Pancreas (tissue), 10 donors: ENCODE results near the gene CD248. TPM values are rescaled to one million over a fixed set of nuclear protein-coding genes. Genes with fewer than 3 reads are reported as not detected.

Source experiments
- ATAC-seq, 4 donors: fragments of 200-7000 bp; cut with Tn5 transposase; one replicate each; pipeline versions ENCODE4 v1.8.0 to v1.9.1; 2020; ENCODE audit warnings: mild to moderate bottlenecking in 4 of 4, moderate library complexity in 4 of 4
- DNase-seq, 6 donors: peaks; one replicate each; pipeline ENCODE4 v3.0.0-alpha.2; 2020
- FAIRE-seq: peaks from 2 replicates; lab custom pipeline; 2012; peaks lifted over from hg19 to GRCh38; lab: Jason Lieb, UNC
- H3K27ac ChIP-seq, 4 donors: fragments of 200-600 bp; sonication (generic); 1 replicate in 3 of 4; 2 replicates in 1 of 4; pipeline versions ENCODE4 v1.5.0 to v1.8.0; 2020
- H3K27me3 ChIP-seq, 4 donors: fragments of 200-600 bp; one replicate each; pipeline ENCODE4 v1.8.0; 2021
- H3K36me3 ChIP-seq, 3 donors: fragments of 200-600 bp; sonication (generic) in 1 of 3; one replicate each; pipeline versions ENCODE4 v1.5.0 to v1.8.0; 2020 to 2021
- H3K4me1 ChIP-seq, 3 donors: fragments of 200-600 bp; one replicate each; pipeline ENCODE4 v1.8.0; 2021
- H3K4me3 ChIP-seq, 4 donors: fragments of 200-600 bp; sonication (generic) in 2 of 4; one replicate each; pipeline versions ENCODE4 v1.5.0 to v1.8.0; 2020 to 2021
- H3K9me3 ChIP-seq, 4 donors: fragments of 200-600 bp; one replicate each; pipeline ENCODE4 v1.8.0; 2021
- WGBS, 2 donors: extraction: QIAGEN DNeasy Blood & Tissue Kit; methylation state at CpG; one replicate each; pipeline ENCODE4 v1.1.7; 2013; 5-methylcytosine and 5-hydroxymethylcytosine counted together
- intact Hi-C, 3 donors: fragments of 100-400 bp; cut with DNase I; formaldehyde crosslinking; loops; one replicate each; pipeline versions ENCODE4 v1.11.1 to v1.14.2; 2022
- polyA plus RNA-seq, 2 donors: library from polyadenylated mRNA; stranded (reverse); fragments of 200-250 nt; gene quantifications; one replicate each; pipeline ENCODE4 v1.2.3, GENCODE V29; 2013
- total RNA-seq, 6 donors: library from RNA; stranded (reverse); fragmentation: NEBNext Ultra II Directional in 4 of 6; extraction: Animal tissue kit (Norgen Biotek cat#: 25700) in 4 of 6; gene quantifications; one replicate each; pipeline versions ENCODE4 v1.2.1 to v1.2.4, GENCODE V29; 2021 to 2023
- TF ChIP-seq, protein P1 (sequence below), 4 donors: fragments of 200-600 bp; sonication (generic) in 3 of 4; IDR thresholded peaks; one replicate each; pipeline versions ENCODE4 v1.5.0 to v1.8.0; 2021; ENCODE audit warnings: antibody characterized with exemption in 4 of 4
- donor health status: healthy with polysubstance abuse.
- donor health status: DM: no; HTN: no; CAD: no; lungs with moderate emphysema.
- donor health status: DM: no; HTN: no; CAD: no.
- donor health status: control.
- donor health status: control.
- donor health status: Bipolar disorder and iron deficiency.
- donor health status: DM: yes; HTN: yes; CAD: no.
- donor health status: DM: no; HTN: no; CAD: no.
- donor health status: DM: no; HTN: no; CAD: no.
- donor health status: DM: yes; HTN: yes; CAD: no.

CD248 gene
- total and polyA plus RNA-seq, 8 donors = 1.2 to 17.7 (median 3.8) TPM

GRCh38 chr11:66329165-66329673 lies 12.4 kb upstream of the CD248 start:
- H3K4me1 ChIP-seq = no peaks in the 10 kb centered on the region
- H3K9me3 ChIP-seq = no peaks in the 10 kb centered on the region
- H3K36me3 ChIP-seq = no peaks in the 10 kb centered on the region
- whole genome bisulfite sequencing, 2 donors = 75 to 85% methylated on average over 3 of the region's 3 CpGs
- no peaks in the 10 kb centered on the region for H3K27me3 ChIP-seq
- H3K27ac ChIP-seq = no peak overlapping the region
- no peak for ATAC-seq
- no peak for FAIRE-seq
- intact Hi-C loops = no loop called here
- TF ChIP-seq, protein P1, sequence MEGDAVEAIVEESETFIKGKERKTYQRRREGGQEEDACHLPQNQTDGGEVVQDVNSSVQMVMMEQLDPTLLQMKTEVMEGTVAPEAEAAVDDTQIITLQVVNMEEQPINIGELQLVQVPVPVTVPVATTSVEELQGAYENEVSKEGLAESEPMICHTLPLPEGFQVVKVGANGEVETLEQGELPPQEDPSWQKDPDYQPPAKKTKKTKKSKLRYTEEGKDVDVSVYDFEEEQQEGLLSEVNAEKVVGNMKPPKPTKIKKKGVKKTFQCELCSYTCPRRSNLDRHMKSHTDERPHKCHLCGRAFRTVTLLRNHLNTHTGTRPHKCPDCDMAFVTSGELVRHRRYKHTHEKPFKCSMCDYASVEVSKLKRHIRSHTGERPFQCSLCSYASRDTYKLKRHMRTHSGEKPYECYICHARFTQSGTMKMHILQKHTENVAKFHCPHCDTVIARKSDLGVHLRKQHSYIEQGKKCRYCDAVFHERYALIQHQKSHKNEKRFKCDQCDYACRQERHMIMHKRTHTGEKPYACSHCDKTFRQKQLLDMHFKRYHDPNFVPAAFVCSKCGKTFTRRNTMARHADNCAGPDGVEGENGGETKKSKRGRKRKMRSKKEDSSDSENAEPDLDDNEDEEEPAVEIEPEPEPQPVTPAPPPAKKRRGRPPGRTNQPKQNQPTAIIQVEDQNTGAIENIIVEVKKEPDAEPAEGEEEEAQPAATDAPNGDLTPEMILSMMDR (IDR thresholded peaks at IDR 0.05) = no peak
- H3K4me3 ChIP-seq = no peak overlapping the region
- DNase-seq = peak in 1 of 6 donors; percentile 1

- FAIRE-seq (no peak), ATAC-seq (peak; percentile 86 to 95 (median 92)), DNase-seq (peak in 5 of 6 donors; percentile 60 to 87 (median 83))
- intact Hi-C loops = no loop called here
- TF ChIP-seq, protein P1 (IDR thresholded peaks at IDR 0.05) = peak; percentile 87 to 97 (median 92)
- H3K27ac ChIP-seq = no peak overlapping the region
- WGBS, 2 donors = 9 to 12% methylated on average over 19 of the region's 19 CpGs
- H3K9me3 ChIP-seq = no peaks in the 10 kb centered on the region
- no peaks in the 10 kb centered on the region for H3K27me3 ChIP-seq
- H3K36me3 ChIP-seq = no peaks in the 10 kb centered on the region
- H3K4me3 ChIP-seq = no peak overlapping the region
- no peaks in the 10 kb centered on the region for H3K4me1 ChIP-seq
These were observed 11.7 kb upstream of the CD248 start for GRCh38 chr11:66328302-66329144.

- Histone ChIP-seq H3K4me1 (no peaks in the 10 kb centered on the region), H3K27ac (no peak overlapping the region), H3K9me3 (no peaks in the 10 kb centered on the region), H3K36me3 (no peaks in the 10 kb centered on the region), H3K27me3 (no peaks in the 10 kb centered on the region), H3K4me3 (no peak overlapping the region)
- ATAC-seq (peak in 1 of 4 donors; percentile 8), FAIRE-seq (no peak), DNase-seq (peak in 1 of 6 donors; percentile 26)
- intact Hi-C loops = no loop called here
- 57 to 73% methylated on average over 3 of the region's 3 CpGs for WGBS, 2 donors
- TF ChIP-seq, protein P1 (IDR thresholded peaks at IDR 0.05) = no peak
These were observed 11.1 kb upstream of the CD248 start for GRCh38 chr11:66328031-66328301.

DNA sequence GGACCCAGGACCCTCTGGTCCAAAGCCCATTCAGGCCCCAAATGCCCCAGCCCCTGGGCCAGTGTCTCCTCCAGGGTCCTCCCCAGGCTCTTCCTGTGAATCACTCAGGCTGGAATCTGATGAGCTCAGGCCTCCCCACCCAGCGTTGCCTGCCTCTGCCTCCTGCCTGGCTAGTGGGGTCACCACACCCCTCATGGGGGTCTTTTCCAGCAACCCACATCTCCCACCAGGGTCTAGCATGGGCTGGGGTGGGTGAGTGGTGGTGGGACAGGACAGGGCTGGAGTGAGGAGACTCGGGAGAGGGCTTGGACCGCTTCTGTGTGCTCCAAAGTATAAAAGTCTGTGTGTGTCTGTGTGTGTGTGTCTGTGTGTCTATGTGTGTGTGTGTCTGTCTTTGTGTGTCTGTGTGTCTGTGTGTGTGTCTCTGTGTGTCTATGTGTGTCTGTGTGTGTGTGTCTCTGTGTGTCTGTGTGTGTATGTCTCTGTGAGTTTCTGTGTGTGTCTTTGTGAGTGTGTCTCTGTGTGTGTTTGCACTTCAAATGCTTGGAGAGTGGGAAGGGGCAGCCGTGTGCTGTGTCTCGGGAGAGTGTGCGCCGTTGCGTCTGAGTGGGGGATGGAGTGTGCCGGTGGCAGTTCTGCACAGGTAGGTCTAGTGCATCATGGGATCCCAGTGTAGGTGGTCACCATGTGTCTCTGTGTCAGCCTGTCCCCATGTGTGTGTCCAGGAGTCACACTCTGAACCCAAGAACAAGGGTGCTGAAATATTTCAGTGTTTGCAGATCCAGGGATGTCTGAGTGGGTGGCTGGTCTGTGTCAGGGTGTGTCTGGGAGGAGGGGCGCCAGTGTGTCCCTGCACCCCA lies 10.6 kb upstream of the CD248 start:
- DNase-seq = peak in 1 of 6 donors; percentile 47
- no peaks in the 10 kb centered on the region for H3K27me3 ChIP-seq
- peak in 2 of 4 donors; percentile 13 to 22 for ATAC-seq
- no peaks in the 10 kb centered on the region for H3K4me1 ChIP-seq
- WGBS, 2 donors = 77 to 82% methylated on average over 10 of the region's 10 CpGs
- no peak overlapping the region for H3K4me3 ChIP-seq
- H3K9me3 ChIP-seq = no peaks in the 10 kb centered on the region
- TF ChIP-seq, protein P1 (IDR thresholded peaks at IDR 0.05) = no peak
- FAIRE-seq = no peak
- H3K27ac ChIP-seq = peak overlapping the region in 1 of 4 donors; percentile 12
- intact Hi-C loops = no loop called here
- no peaks in the 10 kb centered on the region for H3K36me3 ChIP-seq
